Ascending aorta (tissue), 2 donors: ENCODE results near the gene ADGRA1. TPM values are rescaled to one million over a fixed set of nuclear protein-coding genes. Genes with fewer than 3 reads are reported as not detected.

ENCODE experiments used
- DNase-seq, 2 donors: peaks; one replicate each; pipeline ENCODE4 v3.0.0-alpha.2; 2019; ENCODE audit warnings: low spot score in 2 of 2
- H3K27ac ChIP-seq, 2 donors: fragments of 200-600 bp; sonication (generic); one replicate each; pipeline ENCODE4 v1.5.1; 2016 to 2017; ENCODE audit warnings: mild to moderate bottlenecking in 1 of 2
- H3K27me3 ChIP-seq: fragments of 200-600 bp; sonication (generic); one replicate; pipeline ENCODE4 v1.5.1; 2017
- H3K36me3 ChIP-seq, 2 donors: fragments of 200-600 bp; sonication (generic); one replicate each; pipeline ENCODE4 v1.5.1; 2016
- H3K4me1 ChIP-seq, 2 donors: fragments of 200-600 bp; sonication (generic); one replicate each; pipeline ENCODE4 v1.5.1; 2016 to 2017; ENCODE audit warnings: mild to moderate bottlenecking in 1 of 2
- H3K4me3 ChIP-seq, 2 donors: fragments of 200-600 bp; sonication (generic); one replicate each; pipeline ENCODE4 v1.5.1; 2016 to 2017; ENCODE audit warnings: mild to moderate bottlenecking in 1 of 2
- H3K9me3 ChIP-seq, 2 donors: fragments of 200-600 bp; sonication (generic); one replicate each; pipeline ENCODE4 v1.5.1; 2016
- intact Hi-C: fragments of 100-400 bp; cut with DNase I; formaldehyde crosslinking; loops from one replicate; pipeline ENCODE4 v1.15.1; 2023
- total RNA-seq: library from RNA; depleted of rRNA; stranded (reverse); fragments of >200 nt; gene quantifications from one replicate; pipeline ENCODE4 v1.1.0, GENCODE V29; 2016
- TF ChIP-seq, protein P1 (sequence below), 3 experiments: fragments of 200-600 bp in 2 of 3; fragments of 450-650 bp in 1 of 3; sonication (generic) in 2 of 3; IDR thresholded peaks; one replicate each; pipeline ENCODE4 v1.5.1; 2016 to 2019; ENCODE audit warnings: antibody characterized with exemption in 3 of 3, mild to moderate bottlenecking in 1 of 3, moderate library complexity in 1 of 3

ADGRA1 gene
- total RNA-seq, 1 donor from 2014 or later, result not detected

DNA sequence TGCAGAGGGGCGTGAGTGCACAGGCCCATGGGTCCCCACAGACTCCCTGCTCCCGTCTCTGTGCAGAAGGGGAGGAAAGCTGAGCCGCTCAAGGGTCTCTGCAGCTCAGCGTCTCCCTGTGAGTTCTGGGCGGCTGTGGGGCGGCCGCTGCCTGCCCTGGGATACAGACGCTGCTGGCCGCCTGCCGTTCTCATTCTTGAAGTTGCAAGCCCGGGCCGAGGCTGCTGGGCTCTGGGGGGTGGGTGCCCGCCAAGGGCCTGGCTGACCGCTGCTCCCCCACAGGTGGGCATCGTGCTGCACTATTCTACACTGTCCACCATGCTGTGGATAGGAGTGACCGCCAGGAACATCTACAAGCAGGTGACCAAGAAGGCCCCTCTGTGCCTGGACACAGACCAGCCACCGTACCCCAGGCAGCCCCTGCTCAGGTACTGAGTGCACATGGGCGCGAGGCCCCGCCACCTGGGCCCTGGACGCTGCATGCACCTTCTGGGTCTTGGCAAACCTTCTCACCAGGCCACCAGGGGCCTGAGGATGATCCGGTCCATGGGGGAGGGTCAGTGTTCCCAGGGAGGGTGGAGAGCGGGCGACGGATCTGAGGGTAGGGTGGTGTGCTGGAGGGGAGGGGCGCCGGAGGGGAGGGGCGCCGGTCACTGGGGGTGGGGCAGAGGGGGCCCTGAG lies 14.8 kb downstream of the ADGRA1 start:
- TF ChIP-seq, protein P1, sequence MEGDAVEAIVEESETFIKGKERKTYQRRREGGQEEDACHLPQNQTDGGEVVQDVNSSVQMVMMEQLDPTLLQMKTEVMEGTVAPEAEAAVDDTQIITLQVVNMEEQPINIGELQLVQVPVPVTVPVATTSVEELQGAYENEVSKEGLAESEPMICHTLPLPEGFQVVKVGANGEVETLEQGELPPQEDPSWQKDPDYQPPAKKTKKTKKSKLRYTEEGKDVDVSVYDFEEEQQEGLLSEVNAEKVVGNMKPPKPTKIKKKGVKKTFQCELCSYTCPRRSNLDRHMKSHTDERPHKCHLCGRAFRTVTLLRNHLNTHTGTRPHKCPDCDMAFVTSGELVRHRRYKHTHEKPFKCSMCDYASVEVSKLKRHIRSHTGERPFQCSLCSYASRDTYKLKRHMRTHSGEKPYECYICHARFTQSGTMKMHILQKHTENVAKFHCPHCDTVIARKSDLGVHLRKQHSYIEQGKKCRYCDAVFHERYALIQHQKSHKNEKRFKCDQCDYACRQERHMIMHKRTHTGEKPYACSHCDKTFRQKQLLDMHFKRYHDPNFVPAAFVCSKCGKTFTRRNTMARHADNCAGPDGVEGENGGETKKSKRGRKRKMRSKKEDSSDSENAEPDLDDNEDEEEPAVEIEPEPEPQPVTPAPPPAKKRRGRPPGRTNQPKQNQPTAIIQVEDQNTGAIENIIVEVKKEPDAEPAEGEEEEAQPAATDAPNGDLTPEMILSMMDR (IDR thresholded peaks at IDR 0.05), result no peak
- intact Hi-C loops, result no loop called here
- Histone ChIP-seq H3K4me3 (no peak overlapping the region), H3K27ac (no peak overlapping the region), H3K4me1 (no peaks in the 10 kb centered on the region), H3K9me3 (peaks cover 3 to 10% of the 10 kb centered on the region in 2 donors), H3K27me3 (no peaks in the 10 kb centered on the region), H3K36me3 (no peaks in the 10 kb centered on the region)
- DNase-seq, result no peak

- no peak overlapping the region for H3K4me3 ChIP-seq
- H3K27me3 ChIP-seq, result no peaks in the 10 kb centered on the region
- no peak overlapping the region for H3K27ac ChIP-seq
- H3K9me3 ChIP-seq, result peaks cover 12 to 16% of the 10 kb centered on the region in 2 donors
- no peak for DNase-seq
- TF ChIP-seq, protein P1 (IDR thresholded peaks at IDR 0.05), result no peak
- no peaks in the 10 kb centered on the region for H3K4me1 ChIP-seq
- intact Hi-C loops, result no loop called here
- no peaks in the 10 kb centered on the region for H3K36me3 ChIP-seq
Measured at GRCh38 chr10:133103311-133103910, 15.7 kb downstream of the ADGRA1 start.

DNA sequence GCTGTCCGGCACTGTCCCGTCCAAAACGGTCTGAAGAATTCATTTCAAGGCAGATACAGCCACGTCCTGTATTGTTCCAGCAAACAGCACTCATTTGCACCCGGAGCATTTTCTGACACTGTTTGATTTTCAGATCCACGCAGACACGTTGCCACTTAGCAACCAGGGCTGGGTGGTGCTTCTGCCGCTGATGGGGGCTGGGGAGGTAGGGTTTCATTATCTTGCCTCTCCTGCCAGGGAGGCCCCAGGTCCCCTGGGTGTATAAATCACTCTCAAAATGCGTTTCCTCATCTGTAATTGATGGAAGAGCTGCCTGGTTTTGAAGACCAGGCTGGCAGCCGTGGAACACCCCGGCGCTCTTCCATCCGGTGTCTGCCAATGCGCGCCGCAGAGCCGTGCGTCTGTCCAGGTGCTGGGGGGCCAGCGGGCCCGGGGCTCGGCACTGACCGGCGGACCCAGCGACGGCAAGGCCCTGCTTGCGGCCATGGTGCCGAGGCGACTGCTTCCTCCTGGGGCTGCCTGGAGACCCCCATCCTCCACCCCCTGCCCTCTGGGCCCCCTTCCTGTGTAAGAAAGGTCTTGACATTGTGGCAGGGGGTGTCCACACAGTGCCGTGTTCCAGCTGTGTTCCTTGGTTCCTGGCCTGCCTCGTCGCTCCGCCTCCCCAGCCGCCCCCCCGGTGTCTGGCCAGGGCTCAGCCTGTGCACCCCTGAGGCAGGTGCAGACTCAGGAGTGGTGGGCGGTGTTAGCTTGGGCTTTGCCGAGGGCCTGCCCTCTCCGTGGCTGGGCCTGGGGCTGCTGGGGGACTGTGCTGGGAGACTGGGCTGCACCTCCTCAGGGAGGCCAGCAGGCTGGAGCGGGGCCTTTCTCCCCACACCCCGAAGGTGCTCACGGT lies 16.6 kb downstream of the ADGRA1 start:
- H3K4me1 ChIP-seq, result no peaks in the 10 kb centered on the region
- TF ChIP-seq, protein P1 (IDR thresholded peaks at IDR 0.05), result no peak
- no peak for DNase-seq
- intact Hi-C loops, result no loop called here
- H3K4me3 ChIP-seq, result no peak overlapping the region
- no peaks in the 10 kb centered on the region for H3K36me3 ChIP-seq
- peaks cover 14 to 16% of the 10 kb centered on the region in 2 donors for H3K9me3 ChIP-seq
- no peaks in the 10 kb centered on the region for H3K27me3 ChIP-seq
- H3K27ac ChIP-seq, result no peak overlapping the region

DNA sequence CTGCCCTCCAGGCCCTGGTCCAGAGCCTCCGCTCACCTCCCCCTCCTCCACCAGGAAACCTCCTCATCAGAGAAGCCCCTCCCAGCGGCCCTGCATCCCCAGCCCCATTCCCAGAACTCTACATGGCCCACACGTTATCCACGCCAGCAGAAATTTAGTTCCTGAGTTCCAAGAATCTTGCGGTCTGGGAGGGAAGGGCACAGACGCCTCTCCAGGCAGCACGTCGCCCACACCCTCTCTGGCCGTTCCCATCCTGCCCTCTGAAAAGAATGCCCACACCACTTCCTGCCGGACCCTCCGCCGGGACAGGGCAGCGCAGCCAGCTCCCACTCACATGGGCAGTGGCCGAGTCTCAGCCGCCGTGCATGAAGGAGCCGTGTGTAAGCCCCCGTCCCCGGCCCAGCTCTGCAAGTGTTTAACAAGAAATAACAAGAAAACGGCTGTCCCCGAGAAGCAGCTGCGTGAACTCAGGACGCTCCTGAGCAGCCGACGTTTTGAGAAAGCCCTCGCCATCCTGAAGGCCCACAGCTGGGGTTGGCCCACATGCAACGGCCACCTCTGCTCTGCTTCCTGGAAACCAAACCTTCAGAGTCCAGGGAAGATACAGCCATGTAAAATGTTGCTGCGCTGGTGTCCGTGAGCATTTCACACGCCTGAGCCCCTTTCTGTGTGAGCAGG lies 17.4 kb downstream of the ADGRA1 start:
- no peaks in the 10 kb centered on the region for H3K27me3 ChIP-seq
- no peak for DNase-seq
- H3K4me3 ChIP-seq, result no peak overlapping the region
- no peak overlapping the region for H3K27ac ChIP-seq
- peaks cover 14 to 16% of the 10 kb centered on the region in 2 donors for H3K9me3 ChIP-seq
- TF ChIP-seq, protein P1 (IDR thresholded peaks at IDR 0.05), result no peak
- no peaks in the 10 kb centered on the region for H3K4me1 ChIP-seq
- no peaks in the 10 kb centered on the region for H3K36me3 ChIP-seq
- intact Hi-C loops, result no loop called here

- no peak for DNase-seq
- no peaks in the 10 kb centered on the region for H3K27me3 ChIP-seq
- TF ChIP-seq, protein P1 (IDR thresholded peaks at IDR 0.05), result no peak
- H3K36me3 ChIP-seq, result no peaks in the 10 kb centered on the region
- intact Hi-C loops, result no loop called here
- peaks cover 14 to 16% of the 10 kb centered on the region in 2 donors for H3K9me3 ChIP-seq
- H3K27ac ChIP-seq, result no peak overlapping the region
- H3K4me3 ChIP-seq, result no peak overlapping the region
- no peaks in the 10 kb centered on the region for H3K4me1 ChIP-seq
Measured at GRCh38 chr10:133105686-133106390, 18.1 kb downstream of the ADGRA1 start.
